ENCODE measurements around the gene HSPB6. TPM values are rescaled to one million over a fixed set of nuclear protein-coding genes. Genes with fewer than 3 reads are reported as not detected.
"Not testable (repeated sequence)": the region's sequence is repeated elsewhere in the genome, so short reads cannot be mapped to it uniquely, and the experiment has no call there.

The HSPB6 gene
- polyA plus RNA-seq, 4 donors: 19.4 to 32.3 (median 25.1) TPM

DNA sequence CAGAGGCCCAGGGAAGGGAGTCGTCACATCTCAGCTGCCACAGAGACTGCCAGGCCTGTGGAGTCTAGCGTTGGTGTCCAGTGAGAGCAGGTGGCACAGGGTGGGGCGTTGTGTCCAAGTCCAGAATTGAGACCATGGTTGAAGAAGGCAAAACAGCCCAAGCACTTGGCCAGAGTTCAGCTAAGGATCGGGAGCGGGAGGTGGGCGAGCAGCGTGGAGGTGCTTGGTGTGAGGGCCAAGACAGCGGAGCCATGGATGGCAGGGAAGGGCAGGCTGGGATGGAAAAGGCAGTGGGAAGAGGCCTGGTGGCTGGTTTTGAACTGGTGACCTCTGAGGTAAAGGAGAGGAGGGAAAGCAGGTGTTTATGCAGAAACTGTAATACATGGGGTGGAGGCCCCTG lies 22.6 kb downstream of the HSPB6 start:
- no peak for DNase-seq (ENCODE audit: low read depth in 4 of 4, low spot score in 2 of 4)

DNA sequence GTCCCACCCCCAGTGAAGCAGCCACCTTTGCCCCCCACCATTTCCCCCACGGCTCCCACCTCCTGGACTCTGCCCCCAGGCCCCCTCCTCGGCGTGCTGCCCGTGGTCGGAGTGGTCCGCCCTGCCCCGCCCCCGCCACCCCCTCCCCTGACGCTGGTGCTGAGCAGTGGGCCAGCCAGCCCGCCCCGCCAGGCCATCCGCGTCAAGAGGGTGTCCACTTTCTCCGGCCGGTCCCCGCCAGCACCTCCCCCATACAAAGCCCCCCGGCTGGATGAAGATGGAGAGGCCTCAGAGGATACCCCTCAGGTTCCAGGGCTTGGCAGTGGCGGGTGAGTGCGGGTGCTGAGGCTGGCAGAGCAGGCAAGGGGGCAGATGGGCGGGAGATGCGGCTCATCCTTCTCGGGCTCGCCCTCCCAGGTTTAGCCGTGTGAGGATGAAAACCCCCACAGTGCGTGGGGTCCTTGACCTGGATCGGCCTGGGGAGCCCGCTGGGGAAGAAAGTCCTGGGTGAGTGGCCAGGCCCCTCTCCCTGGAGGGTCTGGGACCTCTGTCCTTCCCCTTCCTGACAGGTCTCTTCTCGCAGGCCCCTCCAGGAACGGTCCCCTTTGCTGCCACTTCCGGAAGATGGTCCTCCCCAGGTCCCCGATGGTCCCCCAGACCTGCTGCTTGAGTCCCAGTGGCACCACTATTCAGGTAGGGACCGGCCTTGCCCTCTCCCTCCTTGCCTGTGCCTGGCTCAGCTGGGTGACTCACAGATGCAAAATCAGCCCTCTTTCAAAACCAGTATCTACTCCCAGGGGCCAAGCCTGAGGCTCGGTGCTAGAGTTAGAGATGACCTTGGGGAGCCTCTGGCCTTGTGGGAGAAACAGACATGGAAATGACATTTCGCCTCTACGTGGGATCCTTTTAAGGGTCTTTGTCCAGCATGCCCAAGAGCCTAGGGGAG lies 23.4 kb downstream of the HSPB6 start:
- DNase-seq (ENCODE audit: low read depth in 4 of 4, low spot score in 2 of 4): no peak

DNA sequence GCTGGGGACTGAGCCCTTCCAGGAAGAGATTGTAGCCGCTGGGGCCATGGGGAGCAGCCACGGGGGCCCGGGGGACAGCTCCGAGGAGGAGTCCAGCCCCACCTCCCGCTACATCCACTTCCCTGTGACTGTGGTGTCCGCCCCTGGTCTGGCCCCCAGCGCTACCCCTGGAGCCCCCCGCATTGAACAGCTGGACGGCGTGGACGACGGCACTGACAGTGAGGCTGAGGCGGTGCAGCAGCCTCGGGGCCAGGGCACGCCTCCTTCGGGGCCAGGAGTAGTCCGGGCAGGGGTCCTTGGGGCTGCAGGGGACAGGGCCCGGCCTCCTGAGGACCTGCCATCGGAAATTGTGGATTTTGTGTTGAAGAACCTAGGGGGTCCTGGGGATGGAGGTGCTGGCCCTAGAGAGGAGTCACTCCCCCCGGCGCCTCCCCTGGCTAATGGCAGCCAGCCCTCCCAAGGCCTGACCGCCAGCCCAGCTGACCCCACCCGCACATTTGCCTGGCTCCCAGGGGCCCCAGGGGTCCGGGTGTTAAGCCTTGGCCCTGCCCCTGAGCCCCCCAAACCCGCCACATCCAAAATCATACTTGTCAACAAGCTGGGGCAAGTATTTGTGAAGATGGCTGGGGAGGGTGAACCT lies 24.2 kb downstream of the HSPB6 start:
- DNase-seq (ENCODE audit: low read depth in 4 of 4, low spot score in 2 of 4): no peak

DNA sequence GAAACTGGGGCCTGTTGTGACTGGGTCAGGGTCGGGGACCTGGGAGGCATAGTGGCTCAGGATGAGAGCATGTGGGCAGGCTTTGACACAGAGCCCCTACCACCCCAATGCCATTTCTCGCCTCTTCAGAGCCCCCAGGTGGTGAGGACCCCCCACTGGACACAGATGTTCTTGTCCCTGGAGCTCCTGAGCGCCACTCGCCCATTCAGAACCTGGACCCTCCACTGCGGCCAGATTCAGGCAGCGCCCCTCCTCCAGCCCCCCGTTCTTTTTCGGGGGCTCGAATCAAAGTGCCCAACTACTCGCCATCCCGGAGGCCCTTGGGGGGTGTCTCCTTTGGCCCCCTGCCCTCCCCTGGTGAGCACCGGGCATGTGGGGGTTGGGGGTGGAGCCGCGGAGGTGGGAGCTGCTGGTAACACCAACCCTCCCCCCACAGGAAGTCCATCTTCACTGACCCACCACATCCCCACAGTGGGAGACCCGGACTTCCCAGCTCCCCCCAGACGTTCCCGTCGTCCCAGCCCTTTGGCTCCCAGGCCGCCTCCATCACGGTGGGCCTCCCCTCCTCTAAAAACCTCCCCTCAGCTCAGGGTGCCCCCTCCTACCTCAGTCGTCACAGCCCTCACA lies 24.9 kb downstream of the HSPB6 start:
- DNase-seq (ENCODE audit: low read depth in 4 of 4, low spot score in 2 of 4): no peak

DNA sequence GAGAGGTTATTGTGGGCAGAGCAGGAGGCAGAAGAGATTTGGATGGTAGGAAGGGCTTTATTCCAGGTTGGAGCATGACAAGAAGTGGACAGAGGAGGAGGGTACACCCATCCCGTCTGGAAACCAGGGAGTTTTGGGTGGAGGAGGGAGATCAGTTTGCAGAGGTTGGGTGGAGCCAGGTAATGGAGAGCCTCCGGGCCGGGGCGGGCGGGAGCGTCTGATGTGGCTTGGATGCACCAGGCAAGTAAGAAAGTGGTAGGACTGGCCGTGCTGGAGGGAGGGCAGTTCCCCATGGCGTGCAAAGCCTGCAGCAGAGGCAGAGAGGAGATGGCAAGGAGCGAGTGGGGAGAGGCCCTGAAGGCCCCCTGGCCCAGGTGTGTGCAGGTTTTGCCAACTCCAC lies 25.5 kb downstream of the HSPB6 start:
- DNase-seq (ENCODE audit: low read depth in 4 of 4, low spot score in 2 of 4): no peak

DNA sequence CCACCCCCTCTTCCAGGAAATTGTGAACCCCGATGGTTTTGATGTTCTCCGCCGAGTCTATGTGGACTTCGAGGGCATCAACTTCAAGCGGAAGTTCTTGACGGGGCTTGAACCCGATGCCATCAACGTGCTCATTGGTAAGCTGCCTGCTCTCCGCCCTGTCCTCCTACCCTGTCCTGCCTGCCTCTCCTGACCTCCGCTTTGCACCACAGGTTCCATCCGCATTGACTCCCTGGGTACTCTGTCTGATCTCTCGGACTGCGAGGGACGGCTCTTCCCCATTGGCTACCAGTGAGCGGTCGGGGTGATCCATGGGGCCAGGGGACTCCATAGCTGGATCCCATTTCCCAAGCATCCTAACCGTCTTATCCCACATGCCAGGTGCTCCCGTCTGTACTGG lies 26.5 kb downstream of the HSPB6 start:
- no peak for DNase-seq (ENCODE audit: low read depth in 4 of 4, low spot score in 2 of 4)

DNA sequence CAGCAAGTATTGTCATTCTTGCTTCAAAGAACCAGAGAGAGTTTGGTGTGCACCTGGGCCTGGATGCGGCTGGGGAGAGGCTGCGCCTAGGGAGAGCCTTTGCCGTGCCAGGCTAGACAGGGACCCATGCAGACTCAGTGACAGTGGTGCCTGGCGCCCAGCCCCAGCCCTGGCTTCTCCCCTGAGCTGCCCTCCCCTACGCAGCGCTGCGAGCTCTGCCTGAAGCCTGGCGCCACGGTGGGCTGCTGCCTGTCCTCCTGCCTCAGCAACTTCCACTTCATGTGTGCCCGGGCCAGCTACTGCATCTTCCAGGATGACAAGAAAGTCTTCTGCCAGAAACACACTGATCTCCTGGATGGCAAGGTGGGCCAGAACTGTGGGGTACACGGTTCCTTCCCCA lies 27.1 kb downstream of the HSPB6 start:
- no peak for DNase-seq (ENCODE audit: low read depth in 4 of 4, low spot score in 2 of 4)

DNA sequence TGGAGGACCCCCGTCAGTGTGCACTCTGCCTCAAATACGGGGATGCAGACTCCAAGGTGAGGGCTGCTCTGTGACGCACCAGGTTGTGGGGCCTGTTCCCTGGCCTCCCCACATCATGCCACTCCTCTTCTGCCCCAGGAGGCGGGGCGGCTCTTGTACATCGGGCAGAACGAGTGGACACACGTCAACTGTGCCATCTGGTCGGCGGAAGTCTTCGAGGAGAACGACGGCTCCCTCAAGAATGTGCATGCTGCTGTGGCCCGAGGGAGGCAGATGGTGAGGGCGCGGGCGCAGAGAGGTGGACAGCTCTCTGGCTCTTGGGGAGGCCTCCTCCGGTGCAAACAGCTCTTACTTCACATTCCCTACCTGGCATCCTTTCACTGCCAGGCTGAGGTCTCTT lies 27.8 kb downstream of the HSPB6 start:
- DNase-seq (ENCODE audit: low read depth in 4 of 4, low spot score in 2 of 4): no peak

DNA sequence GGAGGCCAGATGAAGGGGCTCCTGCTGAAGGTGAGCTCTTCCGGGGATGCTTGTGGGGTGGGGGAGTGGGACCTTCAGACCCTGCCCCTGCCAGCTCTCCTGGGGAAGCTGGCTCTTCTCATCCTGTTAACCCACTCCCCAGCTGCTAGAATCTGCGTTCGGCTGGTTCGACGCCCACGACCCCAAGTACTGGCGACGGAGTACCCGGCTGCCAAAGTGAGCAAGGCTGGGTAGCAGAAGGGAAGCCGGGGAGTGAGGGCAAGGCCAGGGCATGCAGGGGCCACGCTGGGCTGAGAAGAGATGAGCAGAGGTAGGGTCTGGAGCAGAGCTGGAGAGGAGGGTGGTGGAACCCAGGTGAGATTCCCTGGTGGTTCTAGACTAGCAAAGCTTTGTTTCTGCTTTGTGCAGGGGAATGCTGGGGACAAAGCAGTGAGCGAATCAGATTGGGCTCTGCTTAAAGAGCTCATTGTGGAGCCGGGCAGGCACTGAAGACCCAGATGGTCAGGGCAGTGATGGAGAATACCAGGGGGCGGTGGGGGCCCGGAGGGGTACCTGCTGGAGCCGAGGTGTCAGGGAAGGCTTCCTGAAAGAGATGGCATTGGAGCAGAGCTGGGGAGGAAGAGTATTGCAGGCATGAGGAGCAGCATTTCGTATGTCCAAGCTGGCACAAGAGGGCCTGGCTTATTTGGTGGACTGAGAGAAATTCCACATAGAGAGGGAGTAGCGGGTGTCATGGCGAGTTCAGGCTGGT lies 28.7 kb downstream of the HSPB6 start:
- DNase-seq (ENCODE audit: low read depth in 4 of 4, low spot score in 2 of 4): no peak

DNA sequence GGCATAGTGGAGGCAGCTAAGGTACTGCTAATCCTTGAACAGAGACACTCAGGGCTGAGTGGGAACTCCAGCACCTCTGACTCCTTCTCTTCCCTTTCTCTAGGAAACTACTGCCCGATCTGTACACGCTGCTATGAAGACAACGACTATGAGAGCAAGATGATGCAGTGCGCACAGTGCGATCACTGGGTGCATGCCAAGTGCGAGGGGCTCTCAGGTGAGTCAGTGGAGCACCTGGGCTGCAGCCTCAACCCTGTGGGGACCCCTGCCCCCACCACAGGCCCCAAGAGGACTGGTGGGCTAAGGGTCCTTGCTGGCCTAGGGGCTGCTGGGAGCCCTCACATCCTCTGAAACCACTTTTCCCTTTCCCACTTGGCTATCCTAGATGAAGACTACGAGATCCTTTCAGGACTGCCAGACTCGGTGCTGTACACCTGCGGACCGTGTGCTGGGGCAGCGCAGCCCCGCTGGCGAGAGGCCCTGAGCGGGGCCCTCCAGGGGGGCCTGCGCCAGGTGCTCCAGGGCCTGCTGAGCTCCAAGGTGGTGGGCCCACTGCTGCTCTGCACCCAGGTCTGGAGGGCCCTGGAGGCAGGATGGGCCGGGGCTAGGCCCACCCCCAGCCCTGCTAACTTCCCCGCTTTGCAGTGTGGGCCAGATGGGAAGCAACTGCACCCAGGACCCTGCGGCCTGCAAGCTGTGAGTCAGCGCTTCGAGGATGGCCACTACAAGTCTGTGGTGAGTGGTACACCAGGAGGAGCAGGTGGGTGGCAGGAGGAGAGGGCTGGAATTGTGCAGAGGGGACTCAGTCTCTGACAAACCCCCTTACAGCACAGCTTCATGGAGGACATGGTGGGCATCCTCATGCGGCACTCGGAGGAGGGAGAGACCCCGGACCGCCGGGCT lies 29.5 kb downstream of the HSPB6 start:
- DNase-seq (ENCODE audit: low read depth in 4 of 4, low spot score in 2 of 4): no peak

DNA sequence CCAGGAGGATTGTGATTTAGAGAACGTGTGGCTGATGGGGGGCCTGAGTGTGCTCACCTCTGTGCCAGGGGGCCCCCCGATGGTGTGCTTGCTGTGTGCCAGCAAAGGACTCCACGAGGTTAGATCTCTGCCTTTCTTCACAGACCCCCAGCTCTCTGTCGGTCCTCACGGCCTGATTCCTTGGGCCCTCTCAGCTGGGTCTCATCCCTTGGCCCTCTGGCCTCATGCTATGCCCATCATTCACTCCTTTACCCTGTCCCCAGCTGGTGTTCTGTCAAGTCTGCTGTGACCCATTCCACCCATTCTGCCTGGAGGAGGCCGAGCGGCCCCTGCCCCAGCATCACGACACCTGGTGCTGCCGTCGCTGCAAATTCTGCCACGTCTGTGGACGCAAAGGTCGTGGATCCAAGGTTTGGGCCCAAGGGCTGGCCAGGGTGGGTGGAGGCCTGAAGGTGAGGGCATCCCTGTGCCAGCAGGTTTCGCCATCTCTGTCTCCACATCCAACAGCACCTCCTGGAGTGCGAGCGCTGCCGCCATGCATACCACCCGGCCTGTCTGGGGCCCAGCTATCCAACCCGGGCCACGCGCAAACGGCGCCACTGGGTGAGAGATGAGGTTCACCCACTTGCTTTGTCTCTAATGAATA lies 31.5 kb downstream of the HSPB6 start:
- DNase-seq (ENCODE audit: low read depth in 4 of 4, low spot score in 2 of 4): no peak

DNA sequence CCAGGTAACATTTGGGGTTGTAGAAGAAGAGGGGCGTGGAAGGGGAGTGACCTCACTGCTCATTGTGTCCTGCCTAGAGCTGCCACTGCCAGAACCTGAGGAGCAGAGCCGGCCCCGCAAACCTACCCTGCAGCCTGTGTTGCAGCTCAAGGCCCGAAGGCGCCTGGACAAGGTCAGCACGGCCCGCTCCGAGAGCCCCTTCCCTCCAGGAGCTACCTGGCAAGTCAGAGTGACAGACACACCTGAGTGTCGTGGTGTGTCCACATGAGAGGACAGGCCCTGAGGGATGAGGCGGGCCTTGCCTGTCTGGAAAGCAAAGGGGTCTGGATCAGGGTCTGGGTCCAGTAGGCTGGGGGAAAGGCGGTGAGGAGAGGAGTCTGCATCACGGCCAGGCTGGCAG lies 32.3 kb downstream of the HSPB6 start:
- DNase-seq (ENCODE audit: low read depth in 4 of 4, low spot score in 2 of 4): no peak

DNA sequence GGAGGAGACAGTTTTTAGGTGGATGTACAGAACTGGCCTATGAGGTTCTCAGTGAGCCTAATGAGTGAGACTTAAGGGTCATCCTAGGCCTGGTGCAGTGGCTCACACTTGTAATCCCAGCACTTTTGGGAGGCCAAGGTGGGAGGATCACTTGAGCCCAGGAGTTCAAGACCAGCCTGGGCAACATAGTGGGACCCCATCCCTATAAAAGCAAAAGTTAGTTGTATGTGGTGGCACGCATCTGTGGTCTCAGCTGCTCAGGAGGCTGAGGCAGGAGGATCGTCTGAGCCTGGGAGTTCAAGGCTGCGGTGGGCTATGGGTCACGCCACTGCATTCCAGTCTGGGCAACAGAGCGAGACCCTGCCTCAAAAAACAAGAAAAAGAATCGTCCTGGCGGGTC lies 32.7 kb downstream of the HSPB6 start:
- not testable (repeated sequence) for DNase-seq (ENCODE audit: low read depth in 4 of 4, low spot score in 2 of 4)

DNA sequence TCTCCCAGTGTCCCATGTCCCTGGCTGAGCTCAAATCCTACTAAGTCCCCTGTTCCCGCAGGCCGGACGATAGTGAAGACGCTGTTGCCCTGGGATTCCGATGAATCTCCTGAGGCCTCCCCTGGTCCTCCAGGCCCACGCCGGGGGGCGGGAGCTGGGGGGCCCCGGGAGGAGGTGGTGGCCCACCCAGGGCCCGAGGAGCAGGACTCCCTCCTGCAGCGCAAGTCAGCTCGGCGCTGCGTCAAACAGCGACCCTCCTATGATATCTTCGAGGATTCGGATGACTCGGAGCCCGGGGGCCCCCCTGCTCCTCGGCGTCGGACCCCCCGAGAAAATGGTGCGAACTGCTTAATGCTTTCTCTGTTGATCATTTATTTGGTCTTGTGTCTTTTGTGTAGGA lies 33.2 kb downstream of the HSPB6 start:
- no peak for DNase-seq (ENCODE audit: low read depth in 4 of 4, low spot score in 2 of 4)

DNA sequence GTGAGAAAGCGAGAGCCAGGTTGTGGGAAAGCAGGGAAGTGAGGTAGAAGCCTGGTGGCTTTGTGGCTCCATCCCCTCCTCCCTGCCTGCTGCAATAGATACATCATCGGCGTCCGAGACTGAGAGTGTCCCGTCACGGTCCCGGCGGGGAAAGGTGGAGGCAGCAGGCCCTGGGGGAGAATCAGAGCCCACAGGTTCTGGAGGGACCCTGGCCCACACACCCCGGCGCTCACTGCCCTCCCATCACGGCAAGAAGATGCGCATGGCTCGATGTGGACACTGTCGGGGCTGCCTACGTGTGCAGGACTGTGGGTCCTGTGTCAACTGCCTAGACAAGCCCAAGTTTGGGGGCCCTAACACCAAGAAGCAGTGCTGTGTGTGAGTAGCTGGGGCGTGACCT lies 33.9 kb downstream of the HSPB6 start:
- DNase-seq (ENCODE audit: low read depth in 4 of 4, low spot score in 2 of 4): no peak

DNA sequence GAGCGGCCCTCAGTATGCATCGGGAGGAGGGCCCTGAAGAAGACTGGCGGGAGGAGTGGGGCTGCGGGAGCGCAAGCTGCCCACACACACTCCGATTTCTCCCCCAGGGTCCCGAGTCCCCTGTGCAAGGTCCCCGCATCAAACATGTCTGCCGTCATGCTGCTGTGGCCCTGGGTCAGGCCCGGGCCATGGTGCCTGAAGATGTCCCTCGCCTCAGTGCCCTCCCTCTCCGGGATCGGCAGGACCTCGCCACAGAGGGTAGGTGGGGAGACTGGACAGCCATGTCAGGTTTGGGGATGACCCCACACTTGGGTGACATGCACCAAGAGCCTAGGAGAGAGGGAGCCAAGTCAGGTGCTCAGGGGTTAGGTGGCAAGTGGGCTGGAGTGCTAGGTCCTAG lies 34.4 kb downstream of the HSPB6 start:
- DNase-seq (ENCODE audit: low read depth in 4 of 4, low spot score in 2 of 4): no peak

DNA sequence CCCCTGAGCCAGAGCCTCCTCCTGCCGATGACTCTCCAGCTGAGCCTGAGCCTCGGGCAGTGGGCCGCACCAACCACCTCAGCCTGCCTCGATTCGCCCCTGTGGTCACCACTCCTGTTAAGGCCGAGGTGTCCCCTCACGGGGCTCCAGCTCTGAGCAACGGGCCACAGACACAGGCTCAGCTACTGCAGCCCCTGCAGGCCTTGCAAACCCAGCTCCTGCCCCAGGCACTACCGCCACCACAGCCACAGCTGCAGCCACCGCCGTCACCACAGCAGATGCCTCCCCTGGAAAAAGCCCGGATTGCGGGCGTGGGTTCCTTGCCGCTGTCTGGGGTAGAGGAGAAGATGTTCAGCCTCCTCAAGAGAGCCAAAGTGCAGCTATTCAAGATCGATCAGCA lies 35.5 kb downstream of the HSPB6 start:
- no peak for DNase-seq (ENCODE audit: low read depth in 4 of 4, low spot score in 2 of 4)

DNA sequence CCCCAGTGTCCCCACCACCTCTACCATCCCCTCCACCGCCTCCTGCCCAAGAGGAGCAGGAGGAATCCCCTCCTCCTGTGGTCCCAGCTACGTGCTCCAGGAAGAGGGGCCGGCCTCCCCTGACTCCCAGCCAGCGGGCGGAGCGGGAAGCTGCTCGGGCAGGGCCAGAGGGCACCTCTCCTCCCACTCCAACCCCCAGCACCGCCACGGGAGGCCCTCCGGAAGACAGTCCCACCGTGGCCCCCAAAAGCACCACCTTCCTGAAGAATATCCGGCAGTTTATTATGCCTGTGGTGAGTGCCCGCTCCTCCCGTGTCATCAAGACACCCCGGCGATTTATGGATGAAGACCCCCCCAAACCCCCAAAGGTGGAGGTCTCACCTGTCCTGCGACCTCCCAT lies 36.2 kb downstream of the HSPB6 start:
- DNase-seq (ENCODE audit: low read depth in 4 of 4, low spot score in 2 of 4): no peak

DNA sequence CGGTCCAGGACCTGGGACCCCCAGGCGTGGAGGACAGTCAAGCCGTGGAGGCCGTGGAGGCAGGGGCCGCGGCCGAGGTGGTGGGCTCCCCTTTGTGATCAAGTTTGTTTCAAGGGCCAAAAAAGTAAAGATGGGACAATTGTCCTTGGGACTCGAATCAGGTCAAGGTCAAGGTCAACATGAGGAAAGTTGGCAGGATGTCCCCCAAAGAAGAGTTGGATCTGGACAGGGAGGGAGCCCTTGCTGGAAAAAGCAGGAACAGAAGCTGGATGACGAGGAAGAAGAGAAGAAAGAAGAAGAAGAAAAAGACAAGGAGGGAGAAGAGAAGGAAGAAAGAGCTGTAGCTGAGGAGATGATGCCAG lies 36.7 kb downstream of the HSPB6 start:
- DNase-seq (ENCODE audit: low read depth in 4 of 4, low spot score in 2 of 4): no peak
